K562 (cell line): Measurements from ENCODE around the gene SLC6A9. TPM values are rescaled to one million over a fixed set of nuclear protein-coding genes. Genes with fewer than 3 reads are reported as not detected.

Experiments
- ATAC-seq: fragments of 200-7000 bp; cut with Tn5 transposase; 3 replicates; pipeline ENCODE4 v1.9.1; 2020; ENCODE audit warnings: moderate library complexity
- BruUV-seq: library from RNA; stranded (reverse); fragments of 400-500 nt; replicated peaks from 2 replicates; lab custom pipeline; 2021; lab: Mats Ljungman, UMichigan
- CTCF ChIA-PET: fragments of 300-600 bp; formaldehyde crosslinking; extraction: SDS; loops from one replicate; lab custom pipeline; 2021; ENCODE audit warnings: low intra/inter-chr PET ratio; lab: Yijun Ruan, JAX
- POLR2A ChIA-PET: fragments of 300-600, 350-650 bp; sonication (Branson Sonifier 250); formaldehyde crosslinking; extraction: SDS; loops from one replicate; lab custom pipeline; 2021; ENCODE audit warnings: antibody characterized with exemption, inconsistent platforms; lab: Yijun Ruan, JAX
- DNase-seq, 4 experiments: peaks; one replicate each; pipeline versions ENCODE4 v3.0.0 to v3.0.0-alpha.2; 2011 to 2018; ENCODE audit warnings: low spot score in 3 of 4, mixed read lengths in 3 of 4; ENCODE audit errors: extremely low read depth in 1 of 4
- FAIRE-seq: peaks from 2 replicates; lab custom pipeline; 2011; peaks lifted over from hg19 to GRCh38; lab: Jason Lieb, UNC
- H2AFZ ChIP-seq: 2 replicates; pipeline ENCODE4 v1.6.0; 2011; ENCODE audit warnings: low read depth, low read length, control low read depth, inconsistent platforms
- H3K27ac ChIP-seq: fragments of 200-600 bp; 3 replicates; pipeline ENCODE4 v1.8.0; 2011; ENCODE audit warnings: low read depth, mild to moderate bottlenecking, control low read depth, inconsistent platforms, low read length, moderate library complexity, mixed read lengths; ENCODE audit errors: extremely low read depth
- H3K27me3 ChIP-seq, 2 experiments: fragments of 300-600 bp in 1 of 2; 2 replicates in 1 of 2; 3 replicates in 1 of 2; pipeline versions ENCODE4 v1.6.0 to v1.8.0; 2011; ENCODE audit warnings: inconsistent platforms in 2 of 2, low read length in 2 of 2, mild to moderate bottlenecking in 1 of 2, mixed read lengths in 1 of 2, moderate library complexity in 1 of 2; ENCODE audit not compliant: control insufficient read depth in 2 of 2, insufficient read depth in 2 of 2
- H3K36me3 ChIP-seq: fragments of 300-600 bp; 3 replicates; pipeline ENCODE4 v1.8.0; 2011; ENCODE audit warnings: mild to moderate bottlenecking, low read length, inconsistent platforms; ENCODE audit not compliant: control insufficient read depth, insufficient read depth
- H3K4me1 ChIP-seq, 2 experiments: fragments of 200-600 bp in 1 of 2; replicated peaks in 1 of 2; 2 replicates in 1 of 2; 3 replicates in 1 of 2; pipeline versions ENCODE4 v1.5.1 to v1.8.0; 2011; ENCODE audit warnings: inconsistent platforms in 2 of 2, low read length in 2 of 2, mild to moderate bottlenecking in 1 of 2, mixed read lengths in 1 of 2, moderate library complexity in 1 of 2; ENCODE audit not compliant: control insufficient read depth in 2 of 2, insufficient read depth in 2 of 2
- H3K4me2 ChIP-seq: 2 replicates; pipeline ENCODE4 v1.6.1; 2011; ENCODE audit warnings: low read length, control low read depth, inconsistent platforms, mixed read lengths; ENCODE audit not compliant: insufficient read depth
- H3K4me3 ChIP-seq: fragments of 200-600 bp; sonication (generic), shearing (Covaris generic); 2 replicates; pipeline ENCODE4 v1.5.1; 2016; ENCODE audit warnings: control low read depth, inconsistent platforms
- H3K79me2 ChIP-seq: fragments of 200-600 bp; 3 replicates; pipeline ENCODE4 v1.8.0; 2011; ENCODE audit warnings: low read length, inconsistent platforms; ENCODE audit not compliant: control insufficient read depth, insufficient read depth
- H3K9ac ChIP-seq, 2 experiments: 2 replicates each; pipeline versions ENCODE4 v1.6.0 to v1.6.1; 2011; ENCODE audit warnings: low read depth in 2 of 2, low read length in 2 of 2, control low read depth in 1 of 2, inconsistent platforms in 1 of 2, mild to moderate bottlenecking in 1 of 2, mixed read lengths in 1 of 2; ENCODE audit not compliant: insufficient read depth in 1 of 2
- H3K9me1 ChIP-seq: one replicate; pipeline ENCODE4 v1.6.0; 2011; ENCODE audit warnings: inconsistent platforms, mild to moderate bottlenecking, low read length, moderate library complexity; ENCODE audit not compliant: control insufficient read depth, insufficient read depth
- H3K9me3 ChIP-seq: replicated peaks from 2 replicates; pipeline ENCODE4 v1.5.1; 2011; ENCODE audit warnings: low read depth, low read length, inconsistent platforms; ENCODE audit not compliant: control insufficient read depth, insufficient read depth
- H4K20me1 ChIP-seq: replicated peaks from 2 replicates; pipeline ENCODE4 v1.6.1; 2011; ENCODE audit warnings: low read length, inconsistent platforms, mixed read lengths; ENCODE audit not compliant: control insufficient read depth, insufficient read depth
- BRD9 ChIP-seq: fragments of 450-650 bp; IDR thresholded peaks from 2 replicates; pipeline ENCODE4 v1.6.1; 2018; ENCODE audit warnings: low read depth; ENCODE audit not compliant: partially characterized antibody
- DNMT1 ChIP-seq: fragments of 450-650 bp; IDR thresholded peaks from 2 replicates; pipeline ENCODE4 v1.6.1; 2016; ENCODE audit warnings: antibody characterized with exemption, mild to moderate bottlenecking
- ESRRB ChIP-seq: fragments of 250-450 bp; sonication (Bioruptor Pico); IDR thresholded peaks from 2 replicates; pipeline ENCODE4 v1.5.0; 2020; ENCODE audit warnings: mild to moderate bottlenecking, moderate library complexity, borderline replicate concordance
- ETV1 ChIP-seq: fragments of 450-650 bp; conservative IDR thresholded peaks from 2 replicates; pipeline ENCODE4 v1.6.1; 2016; ENCODE audit warnings: missing genetic modification characterization, control low read depth, low read depth, missing compliant biosample characterization
- FOXK2 ChIP-seq, 2 experiments: fragments of 450-650 bp; IDR thresholded peaks in 1 of 2; conservative IDR thresholded peaks in 1 of 2; 2 replicates each; pipeline ENCODE4 v1.6.1; 2016; ENCODE audit warnings: low read depth in 2 of 2, mild to moderate bottlenecking in 1 of 2
- FUS ChIP-seq: fragments of 200-400 bp; formaldehyde crosslinking; optimal IDR thresholded peaks from 2 replicates; pipeline ENCODE3; 2017; ENCODE audit warnings: low read depth, low read length
- MGA ChIP-seq: fragments of 450-650 bp; IDR thresholded peaks from 2 replicates; pipeline ENCODE4 v1.6.1; 2016; ENCODE audit warnings: mild to moderate bottlenecking, moderate library complexity
- NEUROD1 ChIP-seq: fragments of 150-350 bp; IDR thresholded peaks from 2 replicates; pipeline ENCODE4 v1.6.1; 2014; ENCODE audit warnings: borderline replicate concordance, low read length, low read depth; ENCODE audit not compliant: partially characterized antibody
- ZNF79 ChIP-seq: fragments of 250-450 bp; sonication (Bioruptor Pico); IDR thresholded peaks from 2 replicates; pipeline ENCODE4 v1.4.0; 2020; ENCODE audit warnings: low read depth, mild to moderate bottlenecking, moderate library complexity
- WGBS: fragments of 100-300 bp; shearing (Covaris generic); methylation state at CpG from one replicate; pipeline ENCODE4 v1.1.6; 2016; ENCODE audit warnings: low coverage, mixed read lengths; ENCODE audit not compliant: insufficient coverage; ENCODE audit errors: missing lambda C conversion rate; 5-methylcytosine and 5-hydroxymethylcytosine counted together
- in situ Hi-C: fragments of 300-500 bp; cut with MboI; formaldehyde crosslinking; loops from 4 replicates; pipeline ENCODE4 v1.15.0; 2018; ENCODE audit warnings: inconsistent platforms, mixed read lengths
- intact Hi-C: fragments of 100-400 bp; cut with micrococcal nuclease; formaldehyde crosslinking; loops from 2 replicates; pipeline ENCODE4 v1.14.2; 2022
- polyA plus RNA-seq, 8 experiments: library from polyadenylated mRNA; depleted of rRNA in 4 of 8; stranded (reverse) in 5 of 8; unstranded in 3 of 8; fragments of >200 nt; fragmentation: Nextera tagmentation in 2 of 8; fragmentation: Illumina TruSeq in 1 of 8; extraction: Ambion mirVana in 2 of 8; extraction: Trizol in 1 of 8; gene quantifications; 2 replicates each; pipeline versions ENCODE4 v1.2.1 to v1.2.3, GENCODE V29; 2011 to 2014; ENCODE audit warnings: inconsistent platforms in 1 of 8, missing spikeins in 1 of 8
- total RNA-seq, 7 experiments: library from RNA; depleted of rRNA in 6 of 7; stranded (reverse); fragments of >200 nt in 6 of 7; fragmentation: Illumina TruSeq in 2 of 7; extraction: Trizol in 2 of 7; gene quantifications; 2 replicates each; pipeline versions ENCODE4 v1.2.1 to v1.2.3, GENCODE V29; 2011 to 2021; ENCODE audit warnings: low replicate concordance in 1 of 7
- TF ChIP-seq, protein P1 (sequence below): IDR thresholded peaks from 3 replicates; pipeline ENCODE4 v1.6.1; 2011; ENCODE audit warnings: borderline replicate concordance, mild to moderate bottlenecking; ENCODE audit not compliant: insufficient read length, insufficient read depth

Gene SLC6A9
- total and polyA plus RNA-seq, 9 of the 15 experiments (the other 6 are each of a cell fraction or from before 2014, with no cell fraction given), result 0.17 to 18.7 (median 2.9) TPM

DNA sequence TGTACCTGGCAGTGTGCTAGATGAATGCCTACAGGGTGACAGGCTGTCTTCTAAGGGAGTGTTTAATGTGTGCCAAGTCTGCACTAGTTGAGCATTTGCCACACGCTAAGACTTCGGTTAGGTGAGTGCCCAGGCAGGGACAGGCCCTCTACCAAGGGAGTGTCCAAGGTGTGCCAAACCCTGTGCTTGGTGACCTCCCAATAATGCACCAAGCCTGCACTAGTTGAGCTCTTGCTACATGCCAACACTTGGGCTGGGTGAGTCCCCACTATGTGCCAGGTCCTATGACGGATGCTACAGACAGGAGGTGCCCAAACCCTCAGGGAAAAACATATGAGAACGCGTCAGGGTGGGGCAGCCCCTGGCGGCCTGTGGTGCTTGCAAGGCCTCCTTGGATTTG, 10.8 kb downstream of the SLC6A9 start:
- in situ Hi-C loops (no loop called here), intact Hi-C loops (no loop called here)
- no peaks in the 10 kb centered on the region; the same call in 1 of the 2 replicates for H4K20me1 ChIP-seq
- CTCF ChIA-PET, result interaction anchor here (0.6 kb wide), 1 partner anchor 368 kb away, joined by 3 read pairs; no protein-coding TSS in a partner anchor
- DNase-seq, result no peak
- no peaks in the 10 kb centered on the region for H3K9me1 ChIP-seq
- H3K4me1 ChIP-seq, result peaks cover 0 to 31% of the 10 kb centered on the region in 2 experiments; a peak in 3 of 5 replicates
- no peak overlapping the region for H3K4me3 ChIP-seq
- WGBS, result 75% methylated on average over 6 of the region's 6 CpGs
- no peaks in the 10 kb centered on the region for H3K27me3 ChIP-seq
- no peaks in the 10 kb centered on the region for H3K9me3 ChIP-seq
- ATAC-seq, result no peak
- no peak overlapping the region for H3K27ac ChIP-seq
- no peak overlapping the region for H3K4me2 ChIP-seq
- FAIRE-seq, result no peak
- H3K36me3 ChIP-seq, result 0 out of 3 replicates have a peak, but pooled peaks cover 7% of the 10 kb centered on the region
- H3K79me2 ChIP-seq, result no peaks in the 10 kb centered on the region
- no TSS peak for BruUV-seq
- H2AFZ ChIP-seq, result no peak overlapping the region
- POLR2A ChIA-PET, result interaction anchor here (0.8 to 3.0 kb wide), 5 partner anchors 9 to 18 kb away, joined by 3 to 20 read pairs (median 12); partner anchors contain the start of gene SLC6A9
- H3K9ac ChIP-seq, result no peak overlapping the region
- TF ChIP-seq FUS (no peak), ETV1 (no peak), DNMT1 (no peak), BRD9 (no peak), NEUROD1 (no peak), FOXK2 (conservative IDR thresholded peaks at IDR 0.05 in 1 of 2, IDR thresholded peaks at IDR 0.05 in 1 of 2; ENCODE audit: low read depth in 2 of 2) (no peak), MGA (no peak), ZNF79 (CRISPR knock-in tag) (no peak), ESRRB (no peak)
- TF ChIP-seq, protein P1, sequence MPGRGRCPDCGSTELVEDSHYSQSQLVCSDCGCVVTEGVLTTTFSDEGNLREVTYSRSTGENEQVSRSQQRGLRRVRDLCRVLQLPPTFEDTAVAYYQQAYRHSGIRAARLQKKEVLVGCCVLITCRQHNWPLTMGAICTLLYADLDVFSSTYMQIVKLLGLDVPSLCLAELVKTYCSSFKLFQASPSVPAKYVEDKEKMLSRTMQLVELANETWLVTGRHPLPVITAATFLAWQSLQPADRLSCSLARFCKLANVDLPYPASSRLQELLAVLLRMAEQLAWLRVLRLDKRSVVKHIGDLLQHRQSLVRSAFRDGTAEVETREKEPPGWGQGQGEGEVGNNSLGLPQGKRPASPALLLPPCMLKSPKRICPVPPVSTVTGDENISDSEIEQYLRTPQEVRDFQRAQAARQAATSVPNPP, result no peak
